NB4 (cell line): ENCODE data around the gene CAMK2G.

ENCODE experiments used
- DNase-seq: peaks from one replicate; pipeline ENCODE4 v3.0.0; 2010; ENCODE audit warnings: low read depth
- H3K4me3 ChIP-seq: one replicate; pipeline ENCODE4 v1.5.1; 2011; ENCODE audit warnings: mild to moderate bottlenecking, low read depth, low read length, moderate library complexity
- MYC ChIP-seq: IDR thresholded peaks from 2 replicates; pipeline ENCODE4 v1.6.1; 2011; ENCODE audit warnings: low read depth, low read length
- POLR2A ChIP-seq: IDR thresholded peaks from 2 replicates; pipeline ENCODE4 v1.6.1; 2011; ENCODE audit warnings: mild to moderate bottlenecking; ENCODE audit not compliant: insufficient read length; ENCODE audit errors: extremely low read depth
- TF ChIP-seq, protein P1 (sequence below): IDR thresholded peaks from 2 replicates; pipeline ENCODE4 v1.6.1; 2011; ENCODE audit warnings: low read depth, low read length
- TF ChIP-seq, protein P2 (sequence below): IDR thresholded peaks from one replicate; pipeline ENCODE4 v1.5.1; 2012; ENCODE audit warnings: low read depth, low read length

Gene CAMK2G

DNA sequence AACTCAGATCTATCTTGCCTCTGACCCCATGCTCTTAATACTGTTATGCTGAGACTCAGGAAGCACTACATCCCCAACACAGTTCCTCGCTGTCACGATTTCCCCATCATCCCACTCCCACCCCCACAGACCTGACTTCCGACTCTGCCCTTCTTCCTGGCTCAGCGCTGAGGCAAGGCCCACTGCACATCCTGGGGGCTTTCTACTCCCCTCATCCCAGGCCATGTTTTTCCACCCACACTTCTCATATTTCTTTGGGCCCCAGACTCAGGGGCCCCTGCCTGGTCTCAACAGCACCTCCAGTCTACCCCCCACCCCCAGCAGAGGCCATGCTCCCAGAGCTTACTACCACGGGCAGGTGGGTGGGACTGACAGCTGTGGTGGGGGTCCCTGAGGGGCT, 55.3 kb downstream of the CAMK2G start:
- H3K4me3 ChIP-seq, result no peak overlapping the region
- no peak for DNase-seq
- TF ChIP-seq MYC, result no peak

DNA sequence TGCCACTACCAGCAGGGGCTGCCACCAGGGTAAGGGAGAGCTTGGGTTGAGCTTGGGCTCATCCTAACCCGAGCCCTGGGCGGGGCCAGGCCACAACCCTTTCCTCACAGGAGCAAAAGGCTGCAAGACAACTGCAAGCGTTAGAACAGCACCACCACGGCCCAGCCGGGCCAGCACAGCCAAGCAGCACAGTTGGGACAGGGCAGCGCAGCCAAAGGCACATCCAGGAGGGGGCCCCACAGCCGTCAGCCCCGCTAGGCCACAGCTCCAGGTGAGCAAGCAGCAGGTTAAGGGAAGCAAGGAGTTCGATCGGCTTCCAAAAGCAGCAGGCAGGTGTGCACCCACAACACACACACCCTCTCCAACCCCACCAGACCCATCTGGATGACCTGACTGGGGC, 56.0 kb downstream of the CAMK2G start:
- TF ChIP-seq, protein P1, sequence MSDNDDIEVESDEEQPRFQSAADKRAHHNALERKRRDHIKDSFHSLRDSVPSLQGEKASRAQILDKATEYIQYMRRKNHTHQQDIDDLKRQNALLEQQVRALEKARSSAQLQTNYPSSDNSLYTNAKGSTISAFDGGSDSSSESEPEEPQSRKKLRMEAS, result no peak
- TF ChIP-seq POLR2A (no peak), MYC (no peak)
- TF ChIP-seq, protein P2, sequence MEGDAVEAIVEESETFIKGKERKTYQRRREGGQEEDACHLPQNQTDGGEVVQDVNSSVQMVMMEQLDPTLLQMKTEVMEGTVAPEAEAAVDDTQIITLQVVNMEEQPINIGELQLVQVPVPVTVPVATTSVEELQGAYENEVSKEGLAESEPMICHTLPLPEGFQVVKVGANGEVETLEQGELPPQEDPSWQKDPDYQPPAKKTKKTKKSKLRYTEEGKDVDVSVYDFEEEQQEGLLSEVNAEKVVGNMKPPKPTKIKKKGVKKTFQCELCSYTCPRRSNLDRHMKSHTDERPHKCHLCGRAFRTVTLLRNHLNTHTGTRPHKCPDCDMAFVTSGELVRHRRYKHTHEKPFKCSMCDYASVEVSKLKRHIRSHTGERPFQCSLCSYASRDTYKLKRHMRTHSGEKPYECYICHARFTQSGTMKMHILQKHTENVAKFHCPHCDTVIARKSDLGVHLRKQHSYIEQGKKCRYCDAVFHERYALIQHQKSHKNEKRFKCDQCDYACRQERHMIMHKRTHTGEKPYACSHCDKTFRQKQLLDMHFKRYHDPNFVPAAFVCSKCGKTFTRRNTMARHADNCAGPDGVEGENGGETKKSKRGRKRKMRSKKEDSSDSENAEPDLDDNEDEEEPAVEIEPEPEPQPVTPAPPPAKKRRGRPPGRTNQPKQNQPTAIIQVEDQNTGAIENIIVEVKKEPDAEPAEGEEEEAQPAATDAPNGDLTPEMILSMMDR, result peak; percentile 17
- no peak for DNase-seq
- no peak overlapping the region for H3K4me3 ChIP-seq

DNA sequence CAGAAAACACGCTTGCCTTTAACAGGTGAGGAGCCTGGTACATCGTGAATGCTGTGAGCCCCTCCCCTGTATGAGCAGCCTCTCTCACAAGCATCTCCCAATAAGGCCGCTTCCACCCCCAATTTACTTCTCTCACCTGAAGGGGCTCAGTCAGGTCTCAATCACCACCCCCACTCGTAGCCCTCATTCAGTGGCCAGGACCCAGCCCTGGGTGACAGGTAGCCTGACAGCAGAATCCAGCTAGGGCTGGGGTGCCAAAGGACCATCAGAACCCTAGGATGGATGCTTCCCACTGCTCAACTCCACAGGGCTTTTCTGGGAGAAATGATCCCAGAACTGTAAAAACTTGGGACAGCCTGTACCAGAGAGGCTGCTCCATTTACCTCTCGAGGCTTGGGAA, 56.5 kb downstream of the CAMK2G start:
- DNase-seq, result no peak

DNA sequence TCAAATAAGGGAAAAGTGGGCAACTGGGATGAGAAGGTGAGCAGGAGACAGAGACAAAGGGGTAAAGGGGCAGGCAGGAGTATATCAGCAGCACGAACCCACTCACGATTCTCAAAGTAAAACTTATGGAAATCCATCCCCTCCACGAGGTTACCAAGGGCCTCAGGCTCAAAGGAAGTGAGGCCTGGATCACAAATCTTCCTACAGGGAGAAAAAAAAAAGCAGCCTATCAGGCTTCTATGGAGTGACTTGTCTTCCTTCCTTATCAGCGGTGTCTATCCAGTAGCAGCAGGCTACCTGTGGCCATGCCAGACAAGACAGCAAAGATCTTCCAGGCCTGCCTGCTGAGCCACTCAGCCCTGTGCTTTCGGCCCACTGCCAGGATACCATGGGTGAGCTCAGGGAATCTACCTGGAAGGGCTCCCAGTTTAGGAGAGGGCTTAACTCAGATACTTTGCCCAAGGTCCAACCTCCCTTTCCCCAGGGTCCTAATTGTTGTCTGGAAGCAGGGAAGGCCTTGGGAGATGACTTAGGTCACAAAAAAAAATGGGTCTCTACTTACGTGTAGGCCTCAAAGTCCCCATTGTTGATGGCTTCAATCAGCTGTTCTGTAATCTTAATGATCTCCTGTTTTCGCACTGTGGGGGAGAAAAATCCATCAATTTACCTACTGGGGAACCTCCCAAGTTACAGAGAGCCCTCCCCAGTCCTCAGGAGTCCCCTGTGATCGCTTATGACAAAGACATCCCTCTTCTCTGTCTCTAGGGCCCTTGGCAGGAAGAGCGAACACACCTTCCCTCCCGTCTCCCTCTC, 57.2 kb downstream of the CAMK2G start:
- H3K4me3 ChIP-seq, result no peak overlapping the region
- no peak for DNase-seq
- TF ChIP-seq, protein P2, result no peak

More for the DNA sequence above, 56.5 kb downstream of the CAMK2G start:
- H3K4me3 ChIP-seq, result no peak overlapping the region
- TF ChIP-seq POLR2A (no peak), MYC (no peak)
- TF ChIP-seq, protein P2, result no peak
- TF ChIP-seq, protein P1, result no peak

DNA sequence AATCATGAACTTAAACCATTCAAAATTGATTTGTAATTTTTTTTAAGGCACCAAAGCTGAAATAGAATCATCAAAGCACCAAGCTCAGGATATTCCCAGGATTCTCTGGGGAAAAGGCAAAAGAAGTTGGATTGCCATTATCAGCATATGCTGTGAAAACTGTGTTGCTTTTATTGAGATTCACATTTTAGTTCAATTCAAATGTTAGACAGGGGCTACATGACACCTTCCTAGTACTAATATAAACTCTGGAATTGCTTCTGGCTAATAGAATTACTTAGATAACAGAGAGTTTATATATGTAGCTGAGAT, 58.7 kb downstream of the CAMK2G start:
- no peak for DNase-seq
- TF ChIP-seq MYC (no peak), POLR2A (no peak)
- TF ChIP-seq, protein P2, result no peak
- TF ChIP-seq, protein P1, result no peak
- H3K4me3 ChIP-seq, result no peak overlapping the region

DNA sequence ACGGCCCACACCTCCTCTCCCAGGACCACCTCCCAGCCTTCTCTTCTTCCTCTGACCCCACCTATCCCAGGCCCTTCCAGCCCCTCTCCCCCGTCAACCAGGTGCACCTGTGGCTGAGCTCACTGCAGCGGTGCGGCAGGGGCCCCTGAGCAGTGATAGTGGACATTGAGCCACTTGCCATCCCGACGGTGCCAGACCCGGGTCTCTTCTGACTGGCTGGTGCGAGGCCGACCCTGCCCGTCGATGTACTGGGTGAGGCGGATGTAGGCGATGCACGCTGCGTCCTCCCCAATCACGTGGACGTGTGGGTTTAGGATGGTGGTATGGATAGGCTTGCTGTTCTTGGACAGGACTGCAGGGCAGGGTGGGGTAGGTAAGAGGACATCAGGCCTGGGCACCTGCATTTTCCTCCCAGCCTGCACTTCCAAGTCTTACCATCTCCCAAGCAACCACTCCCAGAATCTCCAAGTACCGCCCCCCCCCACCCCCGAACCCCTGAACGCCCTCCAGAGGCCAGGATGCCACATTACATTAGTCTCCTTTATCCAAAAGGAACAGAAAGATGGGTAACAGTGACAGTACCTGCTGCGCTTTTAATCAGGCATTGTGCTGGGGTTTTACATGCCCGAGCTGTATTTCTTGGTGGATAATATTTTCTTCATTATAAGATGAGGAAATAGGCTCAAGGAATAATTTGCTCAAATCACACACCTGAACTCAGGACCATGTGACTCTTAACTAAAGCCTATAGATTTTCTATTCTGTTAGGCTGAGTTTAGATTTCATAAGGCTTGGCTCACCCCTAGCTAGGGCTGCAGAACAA, 59.2 kb downstream of the CAMK2G start:
- TF ChIP-seq POLR2A, result no peak
- TF ChIP-seq, protein P2, result no peak
- TF ChIP-seq, protein P1, result no peak; the same call in 1 of the 2 replicates
- no peak for TF ChIP-seq MYC

More for the DNA sequence above, 59.2 kb downstream of the CAMK2G start:
- H3K4me3 ChIP-seq, result no peak overlapping the region
- peak; percentile 38 for DNase-seq
